ENCODE results near the gene LGALS7B. TPM values are rescaled to one million over a fixed set of nuclear protein-coding genes. Genes with fewer than 3 reads are reported as not detected.

Gene LGALS7B
- total RNA-seq, 2 experiments from 2014 or later, result not detected

DNA sequence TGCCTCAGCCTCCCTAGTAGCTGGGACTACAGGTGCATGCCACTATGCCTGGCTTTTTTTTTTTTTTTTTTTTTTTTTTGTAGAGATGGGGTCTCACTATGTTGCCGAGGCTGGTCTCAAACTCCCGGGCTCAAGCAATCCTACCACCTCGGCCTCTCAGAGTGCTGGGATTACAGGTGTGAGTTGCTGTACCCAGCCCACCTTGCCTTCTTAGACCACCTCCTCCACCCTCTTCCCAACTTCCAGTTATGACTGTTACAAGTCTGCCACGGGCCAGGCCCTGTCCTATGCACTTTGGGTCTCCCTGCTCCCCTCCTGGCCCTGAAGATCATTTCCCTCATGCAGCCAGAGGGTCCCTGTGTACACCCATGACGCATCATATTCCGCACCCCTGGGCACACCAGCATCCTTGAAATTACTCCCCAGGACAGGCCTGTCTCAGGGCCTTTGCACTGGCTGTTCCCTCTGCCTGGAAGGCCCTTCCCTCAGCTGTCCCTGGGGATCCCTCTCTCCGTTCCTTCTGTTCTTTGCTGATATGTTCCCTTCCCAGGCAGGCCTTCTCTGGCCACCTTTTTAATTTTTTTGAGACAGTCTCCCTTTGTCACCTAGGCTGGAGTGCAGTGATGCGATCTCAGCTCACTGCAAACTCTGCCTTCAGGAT lies 20.7 kb downstream of the LGALS7B start:
- no peak overlapping the region for H3K4me3 Mint-ChIP-seq
- CTCF ChIA-PET, result no interaction called here
- no peak overlapping the region for H3K27ac ChIP-seq (ENCODE audit: low read depth in 1 of 2, low read length in 2 of 2)
- TF ChIP-seq, protein P1, sequence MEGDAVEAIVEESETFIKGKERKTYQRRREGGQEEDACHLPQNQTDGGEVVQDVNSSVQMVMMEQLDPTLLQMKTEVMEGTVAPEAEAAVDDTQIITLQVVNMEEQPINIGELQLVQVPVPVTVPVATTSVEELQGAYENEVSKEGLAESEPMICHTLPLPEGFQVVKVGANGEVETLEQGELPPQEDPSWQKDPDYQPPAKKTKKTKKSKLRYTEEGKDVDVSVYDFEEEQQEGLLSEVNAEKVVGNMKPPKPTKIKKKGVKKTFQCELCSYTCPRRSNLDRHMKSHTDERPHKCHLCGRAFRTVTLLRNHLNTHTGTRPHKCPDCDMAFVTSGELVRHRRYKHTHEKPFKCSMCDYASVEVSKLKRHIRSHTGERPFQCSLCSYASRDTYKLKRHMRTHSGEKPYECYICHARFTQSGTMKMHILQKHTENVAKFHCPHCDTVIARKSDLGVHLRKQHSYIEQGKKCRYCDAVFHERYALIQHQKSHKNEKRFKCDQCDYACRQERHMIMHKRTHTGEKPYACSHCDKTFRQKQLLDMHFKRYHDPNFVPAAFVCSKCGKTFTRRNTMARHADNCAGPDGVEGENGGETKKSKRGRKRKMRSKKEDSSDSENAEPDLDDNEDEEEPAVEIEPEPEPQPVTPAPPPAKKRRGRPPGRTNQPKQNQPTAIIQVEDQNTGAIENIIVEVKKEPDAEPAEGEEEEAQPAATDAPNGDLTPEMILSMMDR (IDR thresholded peaks at IDR 0.05), result no peak
- POLR2A ChIA-PET, result no interaction called here
- peaks cover 5% of the 10 kb centered on the region for H3K36me3 Mint-ChIP-seq (ENCODE audit: low read depth)
- peaks cover 7% of the 10 kb centered on the region for H3K4me1 Mint-ChIP-seq (ENCODE audit: low read depth)
- H3K27me3 ChIP-seq (ENCODE audit: control insufficient read depth in 1 of 2, insufficient read depth in 2 of 2, low read length in 2 of 2), result no peaks in the 10 kb centered on the region
- no peaks in the 10 kb centered on the region for H3K9me3 ChIP-seq (ENCODE audit: control insufficient read depth in 1 of 2, insufficient read depth in 1 of 2, low read length in 2 of 2)
- H3K4me3 ChIP-seq (ENCODE audit: low read length), result no peak overlapping the region
- intact Hi-C loops (cut with DNase I, micrococcal nuclease), result no loop called here
- ATAC-seq (ENCODE audit: poor library complexity) (no peak), DNase-seq (no peak)
- no peak overlapping the region for H3K27ac Mint-ChIP-seq
- peaks cover 7% of the 10 kb centered on the region for H3K4me1 ChIP-seq (ENCODE audit: insufficient read depth, low read length)
- no peaks in the 10 kb centered on the region for H3K9me3 Mint-ChIP-seq
- peaks cover 1% of the 10 kb centered on the region for H3K36me3 ChIP-seq (ENCODE audit: insufficient read depth, low read length)
- no peaks in the 10 kb centered on the region for H3K27me3 Mint-ChIP-seq

DNA sequence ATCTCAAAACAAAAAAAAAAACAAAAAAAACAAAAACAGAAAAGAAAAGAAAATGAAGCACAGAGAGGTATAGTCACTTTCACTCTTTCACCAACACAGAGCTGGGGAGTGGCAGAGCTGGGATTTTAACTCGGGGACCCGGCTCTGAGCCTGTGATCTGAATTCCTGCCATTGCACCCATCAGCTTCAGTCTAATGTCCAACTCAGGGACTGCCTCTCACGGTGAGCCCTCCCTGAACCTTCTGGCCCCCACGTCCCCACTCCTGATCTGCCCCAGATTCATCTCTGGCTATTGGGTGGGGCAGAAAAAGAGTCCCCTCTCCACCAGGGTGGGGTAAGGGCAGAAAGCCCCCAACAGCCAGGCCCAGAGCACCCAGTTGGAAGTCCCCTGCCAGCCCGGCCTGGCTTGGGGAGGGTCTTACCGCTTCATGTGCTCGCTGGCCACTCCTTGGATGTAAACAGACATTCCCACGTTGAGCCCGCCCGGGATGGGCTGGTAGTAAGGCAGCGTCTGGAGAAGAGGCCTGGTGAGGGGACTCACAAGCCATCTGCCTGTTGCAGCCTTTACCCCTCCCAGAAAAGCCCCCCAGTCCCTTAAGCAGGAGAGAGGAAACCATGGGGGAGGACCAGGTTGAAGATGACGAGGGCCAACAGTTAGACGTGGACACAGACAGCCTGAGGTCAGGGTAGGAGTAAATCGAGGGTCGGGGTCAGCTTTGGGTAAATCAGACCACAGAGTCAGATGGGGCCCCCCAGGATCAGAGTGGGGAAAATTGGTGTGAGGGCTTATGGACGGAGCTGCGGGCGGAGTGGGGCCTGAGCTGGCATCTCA lies 23.2 kb downstream of the LGALS7B start:
- ChIA-PET POLR2A (no interaction called here), CTCF (no interaction called here)
- Mint-ChIP-seq H3K4me3 (no peak overlapping the region), H3K9me3 (no peaks in the 10 kb centered on the region), H3K27me3 (no peaks in the 10 kb centered on the region), H3K36me3 (ENCODE audit: low read depth) (peaks cover 21% of the 10 kb centered on the region), H3K27ac (no peak overlapping the region), H3K4me1 (ENCODE audit: low read depth) (no peaks in the 10 kb centered on the region)
- H3K4me3 ChIP-seq (ENCODE audit: low read length), result no peak overlapping the region
- DNase-seq (no peak), ATAC-seq (ENCODE audit: poor library complexity) (no peak)
- TF ChIP-seq, protein P1 (IDR thresholded peaks at IDR 0.05), result no peak
- intact Hi-C loops (cut with DNase I, micrococcal nuclease), result no loop called here
- H3K4me1 ChIP-seq (ENCODE audit: insufficient read depth, low read length), result no peaks in the 10 kb centered on the region
- no peaks in the 10 kb centered on the region for H3K9me3 ChIP-seq (ENCODE audit: control insufficient read depth in 1 of 2, insufficient read depth in 1 of 2, low read length in 2 of 2)
- no peak overlapping the region for H3K27ac ChIP-seq (ENCODE audit: low read depth in 1 of 2, low read length in 2 of 2)
- H3K36me3 ChIP-seq (ENCODE audit: insufficient read depth, low read length), result peaks cover 26% of the 10 kb centered on the region
- H3K27me3 ChIP-seq (ENCODE audit: control insufficient read depth in 1 of 2, insufficient read depth in 2 of 2, low read length in 2 of 2), result no peaks in the 10 kb centered on the region

DNA sequence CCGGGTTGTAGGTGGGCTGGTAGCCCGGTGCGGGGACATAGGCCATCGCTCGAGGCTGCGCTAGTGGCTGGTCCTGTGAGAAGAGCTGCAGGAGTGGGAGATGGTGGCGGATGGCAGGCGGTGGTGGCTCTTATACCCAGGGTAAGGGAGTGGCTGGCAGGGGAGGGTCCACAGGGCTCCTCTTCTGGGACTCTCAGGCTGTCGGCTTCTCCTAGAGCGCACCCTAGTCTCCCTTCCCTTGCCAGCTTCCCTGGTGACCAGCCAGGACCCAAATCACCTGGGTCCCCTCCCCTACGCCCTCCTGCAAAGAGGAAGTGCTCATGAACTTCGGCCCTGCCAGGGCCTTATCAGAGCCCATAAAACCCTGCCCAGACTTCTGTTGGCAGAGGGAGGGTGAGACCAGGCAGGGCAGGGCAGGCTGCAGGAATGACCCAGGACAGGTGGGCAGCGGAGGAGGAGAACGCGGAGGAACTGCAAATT lies 23.9 kb downstream of the LGALS7B start, which contains the start of gene LGALS4:
Gene LGALS4 (minus strand): TSS at position 105 of the 480 bp plus-strand sequence. CDS start 59 bp downstream, at position 46.
- H3K27ac ChIP-seq (ENCODE audit: low read depth in 1 of 2, low read length in 2 of 2), result no peak within 1 kb of the TSS
- H3K4me3 ChIP-seq (ENCODE audit: low read length), result no peak within 1 kb of the TSS
- intact Hi-C loops (cut with DNase I, micrococcal nuclease), result no loop called here
- no peak for DNase-seq
- TF ChIP-seq, protein P1 (IDR thresholded peaks at IDR 0.05), result no peak
- ATAC-seq (ENCODE audit: poor library complexity), result no peak
- no peaks in the 10 kb centered on the region for H3K27me3 Mint-ChIP-seq
- no peaks in the 10 kb centered on the region for H3K27me3 ChIP-seq (ENCODE audit: control insufficient read depth in 1 of 2, insufficient read depth in 2 of 2, low read length in 2 of 2)
- ChIA-PET CTCF (no interaction called here), POLR2A (no interaction called here)
- no peaks in the 10 kb centered on the region for H3K4me1 Mint-ChIP-seq (ENCODE audit: low read depth)
- H3K9me3 ChIP-seq (ENCODE audit: control insufficient read depth in 1 of 2, insufficient read depth in 1 of 2, low read length in 2 of 2), result no peaks in the 10 kb centered on the region
- H3K36me3 Mint-ChIP-seq (ENCODE audit: low read depth), result peaks cover 24% of the 10 kb centered on the region
- no peak within 1 kb of the TSS for H3K27ac Mint-ChIP-seq
- no peaks in the 10 kb centered on the region for H3K9me3 Mint-ChIP-seq
- H3K36me3 ChIP-seq (ENCODE audit: insufficient read depth, low read length), result peaks cover 33% of the 10 kb centered on the region
- no peak within 1 kb of the TSS for H3K4me3 Mint-ChIP-seq
- H3K4me1 ChIP-seq (ENCODE audit: insufficient read depth, low read length), result no peaks in the 10 kb centered on the region
